ENCODE results near the gene SRGAP3. TPM values are rescaled to one million over a fixed set of nuclear protein-coding genes. Genes with fewer than 3 reads are reported as not detected.

Gene SRGAP3
- total RNA-seq, 2 experiments from 2014 or later = 2.8 to 3.2 TPM

- ChIA-PET POLR2A (no interaction called here), CTCF (no interaction called here)
- intact Hi-C loops (cut with DNase I, micrococcal nuclease) = no loop called here
- Histone ChIP-seq H3K27ac (ENCODE audit: low read depth in 1 of 2, low read length in 2 of 2) (no peak overlapping the region), H3K36me3 (ENCODE audit: insufficient read depth, low read length) (no peaks in the 10 kb centered on the region), H3K27me3 (ENCODE audit: control insufficient read depth in 1 of 2, insufficient read depth in 2 of 2, low read length in 2 of 2) (no peaks in the 10 kb centered on the region), H3K9me3 (ENCODE audit: control insufficient read depth in 1 of 2, insufficient read depth in 1 of 2, low read length in 2 of 2) (no peaks in the 10 kb centered on the region), H3K4me3 (ENCODE audit: low read length) (no peak overlapping the region), H3K4me1 (ENCODE audit: insufficient read depth, low read length) (peaks cover 38% of the 10 kb centered on the region)
- peaks cover 42% of the 10 kb centered on the region for H3K4me1 Mint-ChIP-seq (ENCODE audit: low read depth)
- DNase-seq (no peak), ATAC-seq (ENCODE audit: poor library complexity) (no peak)
- H3K4me3 Mint-ChIP-seq = no peak overlapping the region
- H3K27ac Mint-ChIP-seq = no peak overlapping the region
- TF ChIP-seq, protein P1, sequence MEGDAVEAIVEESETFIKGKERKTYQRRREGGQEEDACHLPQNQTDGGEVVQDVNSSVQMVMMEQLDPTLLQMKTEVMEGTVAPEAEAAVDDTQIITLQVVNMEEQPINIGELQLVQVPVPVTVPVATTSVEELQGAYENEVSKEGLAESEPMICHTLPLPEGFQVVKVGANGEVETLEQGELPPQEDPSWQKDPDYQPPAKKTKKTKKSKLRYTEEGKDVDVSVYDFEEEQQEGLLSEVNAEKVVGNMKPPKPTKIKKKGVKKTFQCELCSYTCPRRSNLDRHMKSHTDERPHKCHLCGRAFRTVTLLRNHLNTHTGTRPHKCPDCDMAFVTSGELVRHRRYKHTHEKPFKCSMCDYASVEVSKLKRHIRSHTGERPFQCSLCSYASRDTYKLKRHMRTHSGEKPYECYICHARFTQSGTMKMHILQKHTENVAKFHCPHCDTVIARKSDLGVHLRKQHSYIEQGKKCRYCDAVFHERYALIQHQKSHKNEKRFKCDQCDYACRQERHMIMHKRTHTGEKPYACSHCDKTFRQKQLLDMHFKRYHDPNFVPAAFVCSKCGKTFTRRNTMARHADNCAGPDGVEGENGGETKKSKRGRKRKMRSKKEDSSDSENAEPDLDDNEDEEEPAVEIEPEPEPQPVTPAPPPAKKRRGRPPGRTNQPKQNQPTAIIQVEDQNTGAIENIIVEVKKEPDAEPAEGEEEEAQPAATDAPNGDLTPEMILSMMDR (IDR thresholded peaks at IDR 0.05) = no peak
- no peaks in the 10 kb centered on the region for H3K9me3 Mint-ChIP-seq
- H3K27me3 Mint-ChIP-seq = no peaks in the 10 kb centered on the region
- no peaks in the 10 kb centered on the region for H3K36me3 Mint-ChIP-seq (ENCODE audit: low read depth)
Measured at GRCh38 chr3:9167222-9167621, 82.2 kb downstream of the SRGAP3 start.

- H3K4me3 Mint-ChIP-seq = no peak overlapping the region
- Histone ChIP-seq H3K9me3 (ENCODE audit: control insufficient read depth in 1 of 2, insufficient read depth in 1 of 2, low read length in 2 of 2) (no peaks in the 10 kb centered on the region), H3K27me3 (ENCODE audit: control insufficient read depth in 1 of 2, insufficient read depth in 2 of 2, low read length in 2 of 2) (no peaks in the 10 kb centered on the region), H3K36me3 (ENCODE audit: insufficient read depth, low read length) (no peaks in the 10 kb centered on the region), H3K27ac (ENCODE audit: low read depth in 1 of 2, low read length in 2 of 2) (no peak overlapping the region), H3K4me1 (ENCODE audit: insufficient read depth, low read length) (peaks cover 25% of the 10 kb centered on the region), H3K4me3 (ENCODE audit: low read length) (no peak overlapping the region)
- H3K36me3 Mint-ChIP-seq (ENCODE audit: low read depth) = no peaks in the 10 kb centered on the region
- intact Hi-C loops (cut with DNase I, micrococcal nuclease) = no loop called here
- DNase-seq = no peak
- no peak overlapping the region for H3K27ac Mint-ChIP-seq
- H3K4me1 Mint-ChIP-seq (ENCODE audit: low read depth) = peaks cover 29% of the 10 kb centered on the region
- no peaks in the 10 kb centered on the region for H3K27me3 Mint-ChIP-seq
- no peaks in the 10 kb centered on the region for H3K9me3 Mint-ChIP-seq
- no peak for ATAC-seq (ENCODE audit: poor library complexity)
- TF ChIP-seq, protein P1 (IDR thresholded peaks at IDR 0.05) = no peak
- POLR2A ChIA-PET = no interaction called here
- CTCF ChIA-PET = no interaction called here
Measured at GRCh38 chr3:9165421-9165820, 84.0 kb downstream of the SRGAP3 start.

DNA sequence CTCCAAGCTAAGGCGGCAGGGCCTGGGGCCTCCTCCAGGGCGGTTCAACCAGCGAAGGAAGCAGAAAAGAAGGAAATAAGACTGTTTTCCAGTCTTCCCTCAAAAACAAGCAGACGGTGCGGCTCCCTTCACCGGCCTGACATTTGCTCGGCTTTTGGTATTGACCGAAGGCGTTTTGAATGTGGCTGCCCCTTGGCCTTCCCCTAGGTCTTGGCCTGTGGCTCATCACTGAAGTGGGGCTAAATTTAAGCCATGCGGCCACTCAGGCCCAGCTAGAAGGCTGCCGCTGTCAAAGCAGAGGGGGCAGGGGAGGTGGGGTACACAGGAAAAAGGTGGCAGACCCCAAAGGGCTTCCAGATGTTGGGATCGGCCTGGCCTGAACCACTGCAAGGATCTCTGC lies 86.2 kb downstream of the SRGAP3 start:
- Mint-ChIP-seq H3K4me1 (ENCODE audit: low read depth) (peaks cover 7% of the 10 kb centered on the region), H3K9me3 (no peaks in the 10 kb centered on the region), H3K36me3 (ENCODE audit: low read depth) (no peaks in the 10 kb centered on the region), H3K27me3 (no peaks in the 10 kb centered on the region), H3K4me3 (no peak overlapping the region), H3K27ac (no peak overlapping the region)
- ATAC-seq (ENCODE audit: poor library complexity) (no peak), DNase-seq (no peak)
- Histone ChIP-seq H3K4me3 (ENCODE audit: low read length) (no peak overlapping the region), H3K27ac (ENCODE audit: low read depth in 1 of 2, low read length in 2 of 2) (no peak overlapping the region), H3K27me3 (ENCODE audit: control insufficient read depth in 1 of 2, insufficient read depth in 2 of 2, low read length in 2 of 2) (no peaks in the 10 kb centered on the region), H3K9me3 (ENCODE audit: control insufficient read depth in 1 of 2, insufficient read depth in 1 of 2, low read length in 2 of 2) (no peaks in the 10 kb centered on the region), H3K4me1 (ENCODE audit: insufficient read depth, low read length) (peaks cover 4% of the 10 kb centered on the region), H3K36me3 (ENCODE audit: insufficient read depth, low read length) (no peaks in the 10 kb centered on the region)
- intact Hi-C loops (cut with DNase I, micrococcal nuclease) = no loop called here
- ChIA-PET POLR2A (no interaction called here), CTCF (no interaction called here)
- TF ChIP-seq, protein P1 (IDR thresholded peaks at IDR 0.05) = no peak
